ENCODE measurements around the gene VAV2.

The VAV2 gene

GRCh38 chr9:133973791-133974630 is 18.1 kb downstream of the VAV2 start:
- Mint-ChIP-seq H3K27me3 (no peaks in the 10 kb centered on the region), H3K4me1 (ENCODE audit: low read depth) (peaks cover 12% of the 10 kb centered on the region), H3K9me3 (no peaks in the 10 kb centered on the region), H3K4me3 (no peak overlapping the region), H3K36me3 (ENCODE audit: low read depth) (no peaks in the 10 kb centered on the region), H3K27ac (no peak overlapping the region)

DNA sequence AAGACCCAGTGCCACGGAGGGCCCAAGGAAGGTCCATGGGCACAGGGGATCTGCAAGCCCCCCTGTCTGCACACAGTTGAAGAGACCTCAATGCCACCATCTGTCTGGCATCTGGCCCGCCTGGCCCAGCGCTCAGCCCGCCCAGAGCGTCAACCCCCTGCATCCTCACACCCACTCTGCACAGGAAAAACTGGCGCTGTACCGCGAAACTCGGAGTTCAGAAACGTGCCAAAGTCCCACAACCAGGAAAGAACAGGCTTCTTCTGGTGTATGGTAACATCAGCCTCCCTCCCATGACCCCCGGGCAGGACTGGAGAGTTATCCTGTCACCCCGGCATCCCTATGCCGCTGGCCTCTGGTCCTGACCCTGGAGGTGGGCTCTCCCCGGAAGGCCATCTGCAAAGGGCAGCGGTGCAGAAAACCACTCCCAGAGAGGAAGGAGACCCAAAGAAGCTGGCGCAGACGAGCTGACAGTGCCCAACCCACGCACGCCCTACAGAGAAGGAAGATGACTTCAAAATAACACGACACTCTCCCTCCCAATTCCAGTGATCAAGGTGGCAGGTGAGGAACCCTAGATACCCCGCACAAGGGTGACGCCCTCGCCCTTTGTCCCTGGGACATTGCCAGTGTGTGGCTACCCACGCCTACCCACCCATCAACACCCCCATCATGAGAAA is 18.9 kb downstream of the VAV2 start:
- Mint-ChIP-seq H3K27me3 (no peaks in the 10 kb centered on the region), H3K36me3 (ENCODE audit: low read depth) (no peaks in the 10 kb centered on the region), H3K9me3 (no peaks in the 10 kb centered on the region), H3K4me3 (no peak overlapping the region), H3K27ac (no peak overlapping the region), H3K4me1 (ENCODE audit: low read depth) (peaks cover 12% of the 10 kb centered on the region)

GRCh38 chr9:133971981-133972941 is 19.9 kb downstream of the VAV2 start:
- H3K4me3 Mint-ChIP-seq = no peak overlapping the region
- no peaks in the 10 kb centered on the region for H3K27me3 Mint-ChIP-seq
- H3K9me3 Mint-ChIP-seq = no peaks in the 10 kb centered on the region
- no peaks in the 10 kb centered on the region for H3K36me3 Mint-ChIP-seq (ENCODE audit: low read depth)
- peaks cover 12% of the 10 kb centered on the region for H3K4me1 Mint-ChIP-seq (ENCODE audit: low read depth)
- H3K27ac Mint-ChIP-seq = no peak overlapping the region

GRCh38 chr9:133971121-133971951 is 20.8 kb downstream of the VAV2 start:
- H3K4me1 Mint-ChIP-seq (ENCODE audit: low read depth) = peaks cover 12% of the 10 kb centered on the region
- no peaks in the 10 kb centered on the region for H3K36me3 Mint-ChIP-seq (ENCODE audit: low read depth)
- no peak overlapping the region for H3K27ac Mint-ChIP-seq
- H3K4me3 Mint-ChIP-seq = no peak overlapping the region
- H3K9me3 Mint-ChIP-seq = no peaks in the 10 kb centered on the region
- no peaks in the 10 kb centered on the region for H3K27me3 Mint-ChIP-seq

DNA sequence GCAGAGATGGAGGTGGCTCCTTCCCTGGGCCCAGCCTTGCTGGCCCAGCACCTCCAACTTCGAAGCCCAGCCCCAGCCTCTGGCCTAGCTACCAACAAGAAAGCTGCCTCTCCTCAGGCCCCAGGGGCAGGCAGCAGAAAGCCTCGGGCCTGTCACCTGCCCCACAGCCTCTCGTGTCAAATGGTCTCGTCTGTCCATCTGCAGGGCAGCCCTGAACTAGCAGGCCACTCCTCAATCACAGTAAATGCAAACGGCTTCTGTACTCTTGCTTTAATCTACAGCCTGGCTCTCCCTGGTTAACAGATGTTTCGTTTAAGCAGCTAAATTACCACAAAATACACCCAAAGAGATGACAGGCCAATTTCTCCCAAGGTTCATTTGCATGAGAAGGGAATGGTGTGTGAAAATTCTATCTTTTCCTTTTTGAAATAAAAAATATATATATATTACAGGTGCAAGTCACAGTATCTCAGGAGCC is 21.5 kb downstream of the VAV2 start:
- no peak overlapping the region for H3K27ac Mint-ChIP-seq
- H3K4me3 Mint-ChIP-seq = no peak overlapping the region
- H3K9me3 Mint-ChIP-seq = no peaks in the 10 kb centered on the region

DNA sequence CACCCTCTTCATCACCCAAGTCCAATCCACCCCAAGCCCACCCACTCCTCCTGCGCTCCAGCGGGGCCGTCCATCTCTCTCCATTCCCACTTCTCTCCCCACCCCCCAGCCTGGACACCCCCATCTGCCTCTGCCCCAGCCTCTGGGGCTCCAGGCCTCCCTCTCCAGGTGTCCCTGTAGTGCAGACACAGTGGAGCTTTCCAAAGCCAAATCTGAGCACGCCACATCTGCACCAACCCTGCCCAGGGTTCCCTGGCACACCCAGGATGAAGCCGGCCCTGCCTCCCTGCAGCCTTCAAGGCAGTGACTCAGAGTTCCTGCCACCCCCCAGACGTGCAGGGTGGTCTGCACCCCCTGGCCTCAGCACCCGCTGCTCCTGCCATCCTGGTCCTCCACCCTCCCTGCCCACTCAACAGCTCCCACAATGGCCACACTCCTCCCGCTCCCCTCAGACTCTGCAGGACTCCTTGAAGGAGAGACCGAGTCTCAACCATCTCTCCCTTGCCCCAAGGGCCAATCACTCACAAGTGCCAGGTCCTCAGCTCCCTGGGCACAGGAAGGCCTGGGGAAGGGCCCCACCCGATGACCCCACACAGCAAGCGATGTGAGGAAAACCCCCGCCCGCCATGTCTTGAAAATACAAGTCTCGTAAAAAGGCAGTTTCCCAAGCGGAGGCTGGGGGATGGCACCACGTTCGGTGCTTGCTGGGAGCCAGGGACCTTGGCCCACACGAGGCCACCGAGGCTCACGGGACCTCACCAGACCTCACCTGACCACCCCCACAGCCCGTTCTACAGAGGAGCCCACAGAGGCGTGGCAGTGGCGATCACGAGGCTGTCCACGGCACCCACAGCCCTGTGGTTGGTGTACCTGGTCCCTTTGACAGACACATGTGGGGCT is 22.2 kb downstream of the VAV2 start:
- H3K27ac Mint-ChIP-seq = no peak overlapping the region
- H3K4me1 Mint-ChIP-seq (ENCODE audit: low read depth) = peaks cover 12% of the 10 kb centered on the region
- H3K27me3 Mint-ChIP-seq = no peaks in the 10 kb centered on the region
- peaks cover under 1% of the 10 kb centered on the region for H3K36me3 Mint-ChIP-seq (ENCODE audit: low read depth)
- H3K4me3 Mint-ChIP-seq = no peak overlapping the region
- peaks cover 1% of the 10 kb centered on the region for H3K9me3 Mint-ChIP-seq

More for the DNA sequence above, 21.5 kb downstream of the VAV2 start:
- no peaks in the 10 kb centered on the region for H3K36me3 Mint-ChIP-seq (ENCODE audit: low read depth)
- peaks cover 12% of the 10 kb centered on the region for H3K4me1 Mint-ChIP-seq (ENCODE audit: low read depth)
- no peaks in the 10 kb centered on the region for H3K27me3 Mint-ChIP-seq

DNA sequence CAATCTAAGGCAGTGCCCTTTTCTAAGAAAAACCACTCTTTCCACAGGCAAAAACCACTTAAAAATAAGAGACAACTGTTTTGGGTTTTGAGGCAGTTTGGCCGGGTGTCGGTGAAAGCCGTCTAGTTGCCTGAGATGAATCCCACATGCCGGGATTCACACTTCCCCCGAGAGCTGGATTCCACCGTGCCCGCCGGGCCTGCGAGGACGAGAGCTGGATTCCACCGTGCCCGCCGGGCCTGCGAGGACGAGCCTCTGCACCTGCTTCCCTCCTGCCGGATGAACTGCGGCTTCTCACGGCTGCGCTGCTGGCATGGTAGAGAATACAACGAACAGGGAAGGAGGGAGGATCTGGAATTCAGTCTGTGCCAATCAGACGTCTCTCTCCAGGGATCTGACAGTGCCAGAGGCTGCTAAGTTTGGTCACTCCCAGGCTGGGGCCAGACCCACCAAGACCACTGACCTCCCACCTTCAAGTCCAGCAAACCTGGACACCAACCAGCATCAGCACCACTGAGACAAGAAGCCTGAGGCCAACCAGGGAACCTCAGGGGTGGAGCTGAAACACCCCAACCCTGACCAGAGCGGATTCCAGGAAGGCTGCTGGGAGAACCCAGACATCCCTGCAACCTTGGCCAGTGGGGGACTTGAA is 23.0 kb downstream of the VAV2 start:
- Mint-ChIP-seq H3K27ac (no peak overlapping the region), H3K4me1 (ENCODE audit: low read depth) (peaks cover 12% of the 10 kb centered on the region), H3K4me3 (no peak overlapping the region), H3K9me3 (peaks cover 8% of the 10 kb centered on the region), H3K27me3 (no peaks in the 10 kb centered on the region), H3K36me3 (ENCODE audit: low read depth) (peaks cover 7% of the 10 kb centered on the region)

DNA sequence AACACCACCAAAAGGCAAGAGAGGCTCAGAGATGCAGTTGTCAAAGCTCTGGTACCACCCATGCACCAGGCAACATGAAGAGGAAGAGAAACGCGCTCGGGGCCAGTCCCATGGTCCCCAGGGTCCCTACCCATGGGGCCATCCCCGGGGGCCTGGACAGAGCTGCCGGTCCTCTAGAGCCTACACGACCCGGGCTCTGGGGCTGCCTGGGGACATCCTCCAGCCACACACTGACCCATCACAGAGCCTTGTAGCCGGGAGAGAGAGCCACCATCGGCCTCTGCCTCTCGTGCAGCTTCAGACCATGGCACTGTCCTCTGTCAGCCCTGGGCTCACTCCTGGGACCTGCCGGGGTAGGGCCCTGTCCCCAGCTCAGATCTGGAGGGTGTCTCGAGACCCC is 23.7 kb downstream of the VAV2 start:
- Mint-ChIP-seq H3K9me3 (peaks cover 8% of the 10 kb centered on the region), H3K4me3 (no peak overlapping the region), H3K4me1 (ENCODE audit: low read depth) (peaks cover 9% of the 10 kb centered on the region), H3K27me3 (no peaks in the 10 kb centered on the region), H3K36me3 (ENCODE audit: low read depth) (peaks cover 7% of the 10 kb centered on the region), H3K27ac (no peak overlapping the region)

DNA sequence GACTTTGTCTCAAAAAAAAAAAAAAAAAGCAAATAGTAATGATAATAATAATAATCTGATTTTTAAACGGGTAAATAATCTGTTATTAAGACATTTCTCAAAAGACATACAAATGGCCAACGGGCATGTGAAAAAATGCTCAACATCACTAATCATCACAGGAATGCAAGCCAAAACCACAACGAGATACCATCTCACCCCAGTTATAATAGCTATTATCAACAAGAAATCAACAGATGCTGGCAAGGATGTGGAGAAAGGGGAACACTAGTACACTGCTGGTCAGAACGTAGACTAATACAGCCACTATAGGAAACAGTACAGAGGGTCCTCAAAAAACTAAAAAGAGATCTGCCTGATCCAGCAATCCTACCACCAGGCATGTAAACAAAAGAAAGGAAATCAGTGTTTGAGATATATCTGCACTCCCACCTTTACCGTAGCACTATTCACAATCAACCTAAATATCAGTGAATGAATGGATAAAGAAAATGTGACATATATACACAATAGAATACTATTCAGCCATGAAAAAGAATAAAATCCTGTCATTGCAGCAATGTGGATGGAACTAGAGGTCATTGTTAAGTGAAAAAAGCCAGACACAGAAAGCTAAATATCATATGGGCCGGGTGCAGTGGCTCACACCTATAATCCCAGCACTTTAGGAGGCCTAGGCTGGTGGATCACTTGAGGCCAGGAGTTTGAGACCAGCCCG is 24.9 kb downstream of the VAV2 start:
- no peak overlapping the region for H3K27ac Mint-ChIP-seq
- H3K27me3 Mint-ChIP-seq = no peaks in the 10 kb centered on the region
- H3K36me3 Mint-ChIP-seq (ENCODE audit: low read depth) = peaks cover 7% of the 10 kb centered on the region
- H3K9me3 Mint-ChIP-seq = peaks cover 8% of the 10 kb centered on the region
- no peak overlapping the region for H3K4me3 Mint-ChIP-seq
- peaks cover 4% of the 10 kb centered on the region for H3K4me1 Mint-ChIP-seq (ENCODE audit: low read depth)

DNA sequence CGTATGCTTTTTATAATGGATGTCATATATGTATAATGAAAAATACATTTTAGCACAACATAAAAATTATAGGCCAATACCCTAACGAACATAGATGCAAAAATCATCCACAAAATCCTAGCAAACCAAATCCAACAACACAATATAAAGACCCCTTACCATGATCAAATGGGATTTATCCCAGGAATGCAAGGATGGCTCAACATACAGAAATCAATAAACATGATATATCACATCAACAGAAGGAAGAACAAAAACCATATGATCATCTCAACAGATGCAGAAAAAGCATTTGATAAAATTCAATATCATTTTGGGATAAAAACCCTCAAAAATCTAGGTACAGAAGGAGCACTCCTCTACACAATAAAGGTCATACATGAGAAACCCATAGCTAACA is 27.7 kb downstream of the VAV2 start:
- Mint-ChIP-seq H3K4me1 (ENCODE audit: low read depth) (peaks cover 4% of the 10 kb centered on the region), H3K27me3 (no peaks in the 10 kb centered on the region), H3K36me3 (ENCODE audit: low read depth) (peaks cover 7% of the 10 kb centered on the region), H3K9me3 (peaks cover 8% of the 10 kb centered on the region), H3K4me3 (no peak overlapping the region), H3K27ac (no peak overlapping the region)

DNA sequence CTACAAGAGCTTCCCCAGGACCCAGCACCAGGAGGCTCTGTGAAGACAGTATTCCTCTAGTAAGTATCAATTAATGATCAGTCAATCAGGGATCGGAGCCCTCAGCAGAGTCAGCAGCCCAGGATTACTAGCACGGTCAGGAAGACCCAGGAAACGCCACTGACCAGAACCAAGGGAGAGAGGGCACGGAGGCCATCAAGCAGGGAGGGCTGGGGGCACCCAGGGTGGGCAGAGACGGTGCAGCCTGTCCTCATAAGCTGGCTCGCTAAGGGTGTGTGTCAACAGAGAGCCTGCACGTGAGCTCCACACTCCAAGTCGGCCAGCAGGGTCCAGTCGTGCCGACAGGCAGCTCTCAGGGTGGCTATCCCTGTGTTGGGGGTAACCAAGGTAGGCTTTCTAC is 29.0 kb downstream of the VAV2 start:
- no peaks in the 10 kb centered on the region for H3K27me3 Mint-ChIP-seq
- H3K9me3 Mint-ChIP-seq = peaks cover 8% of the 10 kb centered on the region
- H3K36me3 Mint-ChIP-seq (ENCODE audit: low read depth) = peaks cover 7% of the 10 kb centered on the region
- no peak overlapping the region for H3K4me3 Mint-ChIP-seq
- no peak overlapping the region for H3K27ac Mint-ChIP-seq
- H3K4me1 Mint-ChIP-seq (ENCODE audit: low read depth) = peaks cover 4% of the 10 kb centered on the region

- Mint-ChIP-seq H3K27ac (no peak overlapping the region), H3K4me1 (ENCODE audit: low read depth) (peaks cover 8% of the 10 kb centered on the region), H3K4me3 (no peak overlapping the region), H3K27me3 (no peaks in the 10 kb centered on the region), H3K9me3 (peaks cover 8% of the 10 kb centered on the region), H3K36me3 (ENCODE audit: low read depth) (peaks cover 7% of the 10 kb centered on the region)
These were observed 29.8 kb downstream of the VAV2 start for GRCh38 chr9:133962341-133962740.

Data from stimulated activated naive CD8-positive, alpha-beta T cell treated with anti-CD3 and anti-CD28 coated beads, Interleukin-15, Interleukin-2, amounts not matched to agents 100 ng/mL and 50 ng/mL, for 24 hours (primary cell).